HG03280 (cell line): ENCODE data around the gene CAPRIN2.

Source experiments
- ATAC-seq: cut with Tn5 transposase; IDR thresholded peaks from one replicate; pipeline ENCODE4 v1.9.1; 2021; ENCODE audit warnings: mild to moderate bottlenecking, moderate library complexity; ENCODE audit not compliant: unreplicated experiment

The CAPRIN2 gene

GRCh38 chr12:30754750-30755394 lies at the start of gene CAPRIN2:
CAPRIN2 (minus strand) TSS chr12:30754951; CDS start chr12:30753520, 1,431 bp downstream.
- ATAC-seq, result peak; percentile 94

- no peak for ATAC-seq
Measured at GRCh38 chr12:30797689-30798088, 42.9 kb upstream of the CAPRIN2 start.

DNA sequence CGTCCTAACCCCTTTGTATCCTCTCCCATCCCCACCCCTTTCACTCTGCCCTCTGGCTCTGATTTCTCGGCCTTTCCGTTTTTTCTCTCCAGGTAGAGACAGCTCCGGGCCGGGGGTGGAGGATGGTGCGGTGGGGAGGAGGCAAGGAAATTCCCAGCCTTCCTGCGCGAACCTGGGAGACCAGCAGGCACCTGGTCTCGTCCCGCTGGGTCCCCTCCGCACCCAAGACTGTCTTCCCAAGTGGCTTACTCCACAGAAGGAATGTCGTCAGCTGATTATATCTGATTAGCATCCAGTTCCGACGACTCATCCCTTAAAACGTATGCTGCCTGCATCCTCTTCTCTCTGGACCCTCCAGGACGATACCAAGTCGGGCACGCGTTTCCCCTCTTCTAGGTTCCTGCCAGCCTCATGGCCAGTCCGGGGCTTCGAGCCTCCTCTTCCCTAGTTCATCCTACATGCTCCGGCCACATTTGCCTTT lies 42.2 kb upstream of the CAPRIN2 start:
- no peak for ATAC-seq

GRCh38 chr12:30796313-30796780 lies 41.6 kb upstream of the CAPRIN2 start:
- ATAC-seq, result no peak

DNA sequence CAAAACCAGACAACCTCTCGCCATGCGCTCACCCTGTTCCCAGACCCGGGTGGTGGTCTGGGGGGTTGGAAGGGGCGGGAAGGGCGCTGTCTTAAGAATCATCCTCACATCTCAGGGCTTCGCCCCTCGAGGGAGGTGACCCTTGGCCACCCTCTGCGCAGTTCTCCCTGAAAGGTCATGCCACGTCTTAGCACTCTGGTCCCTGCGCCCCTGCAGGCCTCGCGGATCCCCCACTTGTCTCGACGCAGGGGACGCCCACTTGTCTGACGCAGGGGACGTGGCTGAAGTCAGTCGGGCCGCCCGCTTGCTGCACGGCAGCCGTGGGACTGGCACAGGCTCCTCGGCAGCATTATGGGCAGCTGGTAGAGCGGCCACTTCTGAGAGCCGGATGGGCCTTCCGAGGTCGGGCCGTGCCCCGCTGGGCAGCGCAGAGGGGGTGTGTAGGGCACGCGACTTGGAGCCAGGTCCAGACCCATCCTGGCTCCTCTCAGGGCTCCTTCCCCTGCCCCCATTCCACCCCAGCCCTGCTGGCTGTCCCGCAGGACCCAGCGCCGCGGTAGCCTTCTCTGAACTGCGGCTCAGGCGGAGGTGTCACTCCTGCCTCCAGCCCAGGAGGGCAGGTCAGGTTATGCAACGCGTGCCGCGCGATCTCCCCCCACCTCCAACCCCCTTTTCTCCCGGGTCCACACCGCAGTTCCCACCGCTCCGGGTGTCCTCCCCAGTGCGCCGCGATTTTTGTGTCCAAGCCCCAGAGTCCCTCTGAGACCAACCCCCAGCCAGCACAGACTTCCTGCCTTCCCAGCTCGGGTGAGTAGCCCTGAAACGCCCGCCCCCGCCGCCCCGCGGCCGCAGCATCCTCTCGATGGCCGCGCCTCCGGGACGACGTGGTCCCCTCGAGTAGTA lies 40.9 kb upstream of the CAPRIN2 start:
- peak; percentile 94 for ATAC-seq

DNA sequence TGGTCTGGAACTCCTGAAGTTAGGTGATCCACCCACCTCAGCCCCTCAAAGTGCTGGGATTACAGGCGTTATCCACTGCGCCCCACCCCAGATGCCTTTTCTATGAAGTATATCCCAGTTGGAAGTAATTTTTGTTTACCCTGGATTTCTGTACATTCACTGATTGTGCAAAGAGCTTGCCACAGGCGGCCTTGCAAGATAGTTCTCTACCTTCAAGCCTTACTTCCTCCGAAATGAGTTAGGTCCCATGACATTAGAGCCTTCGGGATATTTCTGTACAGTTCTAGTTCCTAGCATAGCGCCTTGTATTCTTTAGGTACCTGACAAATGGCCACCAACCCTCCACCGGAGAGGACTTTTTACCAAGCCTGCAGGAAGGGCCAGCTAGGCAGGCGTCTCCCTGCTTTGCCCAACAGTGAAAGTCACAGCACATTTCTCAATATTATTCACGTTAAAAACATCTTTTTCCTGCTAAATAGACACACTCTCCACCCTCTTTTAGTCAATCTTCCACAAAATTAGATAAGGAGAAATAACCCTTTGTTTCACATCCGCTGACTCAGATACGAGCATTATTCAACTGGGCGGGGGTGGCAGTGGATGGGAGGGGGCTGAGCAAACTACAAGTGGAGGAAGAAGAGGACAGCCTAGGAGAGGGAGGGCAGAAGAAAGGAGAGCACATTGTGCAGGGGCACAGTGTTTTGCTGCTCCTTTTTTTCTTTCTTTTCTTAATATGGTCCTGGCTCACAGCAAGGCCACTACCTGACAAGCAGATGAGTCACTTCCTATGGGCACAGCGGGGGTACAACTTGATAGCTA lies 40.0 kb upstream of the CAPRIN2 start:
- ATAC-seq, result no peak

DNA sequence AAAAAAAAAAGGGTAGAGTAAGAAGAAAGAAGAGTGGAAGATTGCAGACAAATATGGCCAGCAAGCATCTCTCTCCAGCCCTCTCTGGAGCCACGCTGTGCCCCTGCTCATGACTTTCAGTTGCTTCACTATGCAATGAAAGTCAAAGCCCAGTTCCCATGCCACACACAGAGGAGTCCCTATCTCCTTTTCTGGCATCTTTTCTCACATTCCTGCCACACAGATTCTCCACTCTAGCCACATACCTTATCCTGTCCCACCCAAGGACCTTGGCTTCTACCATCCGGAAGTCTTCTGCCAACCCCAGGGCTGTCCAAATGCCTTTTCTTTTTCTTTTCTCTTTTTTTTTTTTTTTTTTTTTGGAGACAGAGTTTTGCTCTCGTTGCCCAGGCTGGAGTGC lies 39.3 kb upstream of the CAPRIN2 start:
- no peak for ATAC-seq

DNA sequence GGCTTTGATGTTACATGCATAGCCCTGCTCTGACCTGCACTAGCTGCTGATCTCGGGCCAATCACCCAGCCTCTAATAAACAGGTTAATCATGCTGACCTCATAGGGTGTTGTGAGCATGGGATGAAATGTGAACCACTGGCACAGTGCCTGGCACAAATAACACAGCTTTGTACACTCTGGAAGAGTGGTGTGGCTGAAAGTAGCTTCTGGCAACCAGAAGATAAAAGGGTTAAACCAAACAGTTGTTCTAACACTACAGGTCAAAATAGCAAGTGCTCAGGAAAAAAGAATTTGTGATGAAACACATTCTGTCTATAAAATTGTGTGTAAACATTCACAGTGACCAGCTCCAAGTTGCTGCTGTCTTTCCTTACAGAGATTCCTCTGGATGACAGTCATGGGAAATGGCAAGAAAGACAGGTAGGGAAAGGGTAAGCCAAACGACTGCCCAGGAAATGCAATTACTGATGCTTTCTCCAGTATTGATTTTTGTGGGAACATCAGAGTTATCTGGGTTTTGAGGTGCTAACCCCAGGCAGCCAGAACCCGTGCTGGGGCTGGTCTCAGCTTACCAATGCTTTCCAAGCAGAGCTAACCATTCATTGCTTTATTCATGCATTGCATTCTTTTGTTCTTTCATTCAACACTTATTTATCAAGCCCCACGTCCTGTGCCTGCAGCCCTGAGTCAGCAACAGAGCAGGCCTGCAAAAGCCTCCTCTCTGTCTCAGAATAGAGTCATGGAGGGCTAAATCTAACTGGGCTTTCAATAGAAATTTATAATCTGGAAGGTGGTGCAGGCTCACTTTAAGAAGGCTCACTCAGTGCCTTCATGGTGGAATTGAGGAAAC lies 38.1 kb upstream of the CAPRIN2 start:
- ATAC-seq, result no peak

DNA sequence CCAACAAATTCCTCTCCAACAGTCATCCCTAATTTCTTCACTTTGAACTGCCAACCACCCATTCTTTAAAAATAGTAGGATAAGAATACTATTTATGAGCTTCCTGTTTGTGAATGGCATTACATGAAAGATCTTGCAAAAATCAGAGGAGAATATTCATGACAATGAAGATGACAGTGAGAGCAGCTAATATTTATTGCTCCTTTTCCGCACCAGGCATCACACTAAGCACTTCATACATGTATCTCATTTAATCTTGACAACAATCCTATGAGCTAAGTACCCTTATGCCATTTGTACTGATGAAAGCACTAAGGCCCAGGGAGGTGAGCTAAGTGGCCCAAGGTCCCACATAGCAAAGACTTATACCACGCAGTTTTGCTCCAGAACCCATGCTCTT lies 37.3 kb upstream of the CAPRIN2 start:
- no peak for ATAC-seq

GRCh38 chr12:30788754-30789153 lies 34.0 kb upstream of the CAPRIN2 start:
- no peak for ATAC-seq

- ATAC-seq, result no peak
Measured at GRCh38 chr12:30785630-30786029, 30.9 kb upstream of the CAPRIN2 start.

DNA sequence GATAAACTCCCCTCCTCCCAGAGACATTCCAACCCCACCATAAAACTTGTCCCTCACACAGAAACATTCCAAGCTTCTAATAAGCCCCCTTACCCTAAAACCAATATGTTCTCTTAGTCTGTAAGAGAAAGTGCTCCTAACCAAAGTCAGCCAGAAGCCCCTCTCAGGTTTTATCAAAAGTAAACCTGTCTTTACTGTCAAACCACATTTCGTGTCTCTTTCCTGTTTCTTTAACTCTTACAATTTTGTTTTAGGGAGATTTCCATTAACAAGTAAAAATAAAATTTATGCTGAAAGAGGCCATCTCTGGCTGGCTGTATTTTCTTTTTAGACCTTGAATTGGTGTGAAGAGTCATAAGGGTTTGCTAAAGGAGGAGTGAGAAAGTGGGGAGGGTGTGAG lies 29.8 kb upstream of the CAPRIN2 start:
- ATAC-seq, result no peak

DNA sequence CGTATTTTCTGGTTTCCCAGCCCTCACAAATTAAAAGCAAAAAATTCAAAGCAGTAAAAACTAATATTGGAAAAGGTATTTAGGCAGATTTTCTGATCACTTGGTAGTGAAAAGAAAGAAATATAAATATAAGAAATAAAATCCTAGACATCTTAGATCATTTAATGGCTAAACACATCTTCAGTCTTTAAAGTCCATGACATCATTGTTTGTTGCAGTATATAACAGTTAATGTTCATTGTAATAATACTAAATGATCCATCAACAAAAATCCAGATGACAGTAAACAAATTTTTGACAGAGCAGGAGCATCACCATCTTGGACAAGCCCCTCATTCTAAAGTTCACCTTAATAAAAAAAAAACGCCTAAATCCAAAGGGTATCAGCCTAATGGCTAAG lies 29.2 kb upstream of the CAPRIN2 start:
- no peak for ATAC-seq

DNA sequence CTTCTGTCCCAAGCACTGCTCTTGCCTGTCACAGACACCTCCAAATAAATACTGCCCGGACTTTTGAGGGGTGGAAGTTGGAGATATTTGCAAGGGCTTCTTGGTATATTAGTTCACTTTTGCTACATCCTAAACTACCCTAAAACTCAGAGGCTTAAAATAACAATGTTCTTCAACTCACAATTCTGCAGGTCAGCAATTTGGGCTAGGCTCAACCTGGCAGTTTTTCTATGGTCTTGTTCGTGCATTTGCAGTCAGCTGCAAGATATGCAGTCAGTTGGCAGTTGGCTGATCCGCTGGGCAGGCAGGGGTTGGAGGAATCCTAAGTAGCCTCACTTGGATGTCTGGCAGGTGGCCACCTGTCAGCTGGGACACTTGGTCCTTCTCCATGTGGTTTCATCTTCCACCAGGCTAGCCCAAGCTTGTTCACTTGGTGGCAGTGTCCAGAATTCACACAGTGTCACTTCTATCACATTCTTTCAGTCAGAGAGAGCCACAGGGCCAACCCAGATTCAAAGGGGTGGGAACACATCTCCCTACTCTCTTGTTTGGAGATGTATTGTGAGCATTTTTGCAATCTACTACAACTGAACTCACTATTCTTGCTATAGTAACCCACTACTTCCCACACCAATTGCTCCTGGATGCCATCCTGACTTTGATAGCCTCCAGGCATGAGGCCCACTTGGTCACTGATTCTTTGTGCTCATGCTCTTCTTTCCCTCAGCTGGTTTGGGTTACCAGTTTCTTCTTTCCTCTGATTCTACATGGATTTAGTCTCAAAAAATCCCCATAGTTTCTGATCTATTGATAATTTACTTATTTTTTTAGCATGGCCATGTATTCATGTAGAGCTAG lies 27.8 kb upstream of the CAPRIN2 start:
- no peak for ATAC-seq

GRCh38 chr12:30779578-30779977 lies 24.8 kb upstream of the CAPRIN2 start:
- ATAC-seq, result no peak

- ATAC-seq, result no peak
Measured at GRCh38 chr12:30779178-30779577, 24.4 kb upstream of the CAPRIN2 start.

DNA sequence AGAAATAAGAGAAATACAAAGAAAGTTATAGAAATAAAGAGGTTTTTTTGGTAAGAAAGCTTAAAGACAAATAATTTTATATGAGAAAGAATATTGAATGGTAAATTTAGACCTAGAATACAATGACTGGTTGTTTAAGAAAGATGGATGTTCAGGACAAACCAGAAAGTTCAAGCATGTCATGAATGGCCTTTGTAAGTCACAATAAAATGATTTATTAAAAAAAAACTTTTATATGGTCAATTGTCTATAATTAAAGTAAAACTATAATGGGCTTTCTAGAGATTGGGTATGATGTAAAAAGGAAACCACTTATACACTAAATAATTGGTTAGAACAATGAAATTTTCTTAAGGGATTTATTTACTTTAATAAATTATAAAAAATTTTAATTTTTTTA lies 19.8 kb upstream of the CAPRIN2 start:
- ATAC-seq, result no peak

GRCh38 chr12:30769802-30770201 lies 15.1 kb upstream of the CAPRIN2 start:
- no peak for ATAC-seq

DNA sequence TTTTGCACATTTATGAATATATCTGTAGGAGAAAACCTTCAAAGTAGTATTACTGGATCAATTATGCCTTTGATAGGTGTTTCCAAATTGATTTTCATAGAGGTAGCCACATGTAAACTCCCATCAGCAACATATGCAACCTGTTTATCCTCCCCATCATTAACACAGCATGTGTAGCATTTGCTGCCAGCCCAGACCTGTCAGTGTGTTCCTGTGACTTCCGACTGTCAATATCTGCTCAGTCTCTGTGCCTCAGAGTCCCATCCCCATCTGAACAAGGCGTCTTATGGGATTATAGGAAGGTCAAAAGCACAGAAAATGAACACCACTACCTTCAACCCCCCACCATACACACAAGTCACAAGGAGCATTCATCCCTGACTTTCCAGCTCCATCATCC lies 9.5 kb upstream of the CAPRIN2 start:
- ATAC-seq, result no peak
